HUDEP-2 (cell line): ENCODE results near the gene NUP188.

Source experiments
- DNase-seq, 76 experiments: peaks; one replicate each; lab custom pipeline; 2025; ENCODE audit not compliant: unreplicated experiment in 76 of 76; lab: John Stamatoyannopoulos, UW

NUP188 gene

DNA sequence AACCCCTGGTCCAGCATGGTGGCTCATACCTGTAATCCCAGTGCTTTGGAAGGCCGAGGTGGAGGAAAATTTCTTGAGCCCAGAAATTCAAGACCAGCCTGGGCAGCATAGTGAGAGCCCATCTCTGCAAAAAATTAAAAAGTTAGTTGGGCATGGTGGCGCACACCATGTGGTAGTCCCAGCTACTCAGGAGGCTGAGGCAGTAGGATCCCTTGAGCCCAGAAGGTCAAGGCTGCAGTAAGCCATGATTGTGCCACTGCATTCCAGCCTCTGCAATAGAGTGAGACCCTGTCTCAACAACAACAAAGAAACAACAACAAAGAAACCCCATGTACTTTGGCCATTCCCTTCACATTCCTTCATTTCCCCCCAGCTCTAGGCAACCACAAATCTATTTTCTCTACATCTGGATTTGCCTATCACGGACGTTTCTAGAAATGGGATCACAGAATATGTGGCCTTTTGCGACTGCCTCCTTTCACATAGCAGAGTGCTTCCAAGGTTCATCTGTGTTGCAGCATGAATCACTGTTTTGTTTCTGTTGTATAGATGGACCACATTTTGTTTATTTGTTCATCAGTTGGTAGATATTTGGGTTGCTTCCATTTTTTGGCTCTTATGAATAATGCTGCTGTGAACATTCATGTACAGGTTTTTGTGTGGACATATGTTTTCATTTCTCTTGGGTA lies 106.8 kb downstream of the NUP188 start:
- DNase-seq = no peak
